RWPE1 (cell line): Measurements from ENCODE around the gene TELO2.

Experiments used
- CTCF ChIA-PET: fragments of 350-600 bp; sonication (Branson Sonifier 250); formaldehyde crosslinking; extraction: SDS; loops from one replicate; lab custom pipeline; 2021; lab: Yijun Ruan, JAX
- POLR2A ChIA-PET: fragments of 400-600 bp; formaldehyde crosslinking; extraction: SDS; loops from one replicate; lab custom pipeline; 2020; ENCODE audit warnings: antibody characterized with exemption; ENCODE audit not compliant: low non-redundant PET; lab: Yijun Ruan, JAX
- DNase-seq: peaks from one replicate; pipeline ENCODE4 v3.0.0; 2012; ENCODE audit warnings: low spot score
- H3K27ac ChIP-seq: fragments of 450-650 bp; 2 replicates; pipeline ENCODE4 v1.5.1; 2017
- CTCF ChIP-seq: fragments of 450-650 bp; conservative IDR thresholded peaks from 2 replicates; pipeline ENCODE4 v1.5.1; 2017; ENCODE audit warnings: low read depth, mild to moderate bottlenecking

TELO2 gene

GRCh38 chr16:1528921-1529537, 35.9 kb downstream of the TELO2 start:
- POLR2A ChIA-PET = no interaction called here
- CTCF ChIA-PET = no interaction called here

GRCh38 chr16:1530349-1530882, 37.3 kb downstream of the TELO2 start:
- TF ChIP-seq CTCF = no peak
- peak overlapping the region; percentile 75 for H3K27ac ChIP-seq
- DNase-seq = peak; percentile 18
- ChIA-PET CTCF (no interaction called here), POLR2A (no interaction called here)

More at GRCh38 chr16:1528921-1529537, 35.9 kb downstream of the TELO2 start:
- TF ChIP-seq CTCF = no peak
- DNase-seq = no peak
- no peak overlapping the region for H3K27ac ChIP-seq

GRCh38 chr16:1530883-1531637, 37.9 kb downstream of the TELO2 start:
- no peak for DNase-seq
- peak overlapping the region; percentile 75 for H3K27ac ChIP-seq

GRCh38 chr16:1531638-1531910, 38.4 kb downstream of the TELO2 start:
- ChIA-PET CTCF (no interaction called here), POLR2A (no interaction called here)
- no peak for TF ChIP-seq CTCF
- DNase-seq = no peak
- peak overlapping the region; percentile 75 for H3K27ac ChIP-seq

More at GRCh38 chr16:1530883-1531637, 37.9 kb downstream of the TELO2 start:
- no peak for TF ChIP-seq CTCF
- ChIA-PET CTCF (no interaction called here), POLR2A (no interaction called here)

- DNase-seq = no peak
- POLR2A ChIA-PET = no interaction called here
- CTCF ChIA-PET = no interaction called here
- no peak for TF ChIP-seq CTCF
- H3K27ac ChIP-seq = peak overlapping the region; percentile 75
These were observed 39.1 kb downstream of the TELO2 start for GRCh38 chr16:1532081-1532760.

- no peak for TF ChIP-seq CTCF
- no peak for DNase-seq
- ChIA-PET POLR2A (no interaction called here), CTCF (interaction anchor here (0.6 kb wide), 1 partner anchor 74 kb away, joined by 3 read pairs; no protein-coding TSS in a partner anchor)
- H3K27ac ChIP-seq = peak overlapping the region; percentile 75
These were observed 39.6 kb downstream of the TELO2 start for GRCh38 chr16:1532771-1533170.
